K562 (cell line): ENCODE results near the gene TXNIP. TPM values are rescaled to one million over a fixed set of nuclear protein-coding genes. Genes with fewer than 3 reads are reported as not detected.

Experiments used
- ARNT ChIP-seq, 2 experiments: fragments of 450-650 bp; IDR thresholded peaks; 2 replicates each; pipeline ENCODE4 v1.6.1; 2016; ENCODE audit warnings: mild to moderate bottlenecking in 1 of 2
- CCAR2 ChIP-seq: fragments of 200-400 bp; formaldehyde crosslinking; IDR thresholded peaks from 2 replicates; pipeline ENCODE4 v1.6.1; 2017; ENCODE audit warnings: mild to moderate bottlenecking, low read depth, low read length
- ELF2 ChIP-seq: fragments of 250-450 bp; sonication (Bioruptor Pico); IDR thresholded peaks from 2 replicates; pipeline ENCODE4 v1.5.0; 2021; ENCODE audit warnings: mild to moderate bottlenecking
- ESRRA ChIP-seq: fragments of 450-650 bp; IDR thresholded peaks from 2 replicates; pipeline ENCODE4 v1.6.1; 2014; ENCODE audit warnings: low read depth, mild to moderate bottlenecking, moderate library complexity, borderline replicate concordance
- FOXA3 ChIP-seq, 2 experiments: fragments of 450-650 bp in 1 of 2; sonication (generic) in 1 of 2; formaldehyde crosslinking; IDR thresholded peaks in 1 of 2; conservative IDR thresholded peaks in 1 of 2; 2 replicates each; pipeline versions ENCODE4 v1.4.0 to v1.8.0; 2020 to 2022; ENCODE audit warnings: mild to moderate bottlenecking in 2 of 2, missing genetic modification reagents in 1 of 2
- HIVEP1 ChIP-seq: fragments of 250-450 bp; sonication (Bioruptor Pico); IDR thresholded peaks from 2 replicates; pipeline ENCODE4 v1.4.0; 2020; ENCODE audit warnings: mild to moderate bottlenecking
- HMG20A ChIP-seq: fragments of 450-650 bp; formaldehyde crosslinking; conservative IDR thresholded peaks from 2 replicates; pipeline ENCODE4 v1.4.0; 2020; ENCODE audit warnings: mild to moderate bottlenecking, mixed read lengths
- NCOA1 ChIP-seq: fragments of 450-650 bp; IDR thresholded peaks from 2 replicates; pipeline ENCODE4 v1.6.1; 2016; ENCODE audit warnings: low read depth
- POLR2A ChIP-seq: fragments of 450-650 bp; conservative IDR thresholded peaks from 2 replicates; pipeline ENCODE4 v1.6.1; 2016
- PTTG1 ChIP-seq: fragments of 450-650 bp; IDR thresholded peaks from 2 replicates; pipeline ENCODE4 v1.6.1; 2016; ENCODE audit warnings: low read depth, mild to moderate bottlenecking, missing genetic modification characterization, missing compliant biosample characterization
- STAT5B ChIP-seq: fragments of 250-450 bp; sonication (Bioruptor Pico); IDR thresholded peaks from 2 replicates; pipeline ENCODE4 v1.8.0; 2021; ENCODE audit warnings: mild to moderate bottlenecking, inconsistent platforms
- ZC3H11A ChIP-seq: IDR thresholded peaks from 2 replicates; pipeline ENCODE4 v1.6.1; 2012; ENCODE audit warnings: low read depth, low read length, improper control_type of control experiment
- ZNF184 ChIP-seq: sonication (generic); formaldehyde crosslinking; IDR thresholded peaks from 2 replicates; pipeline ENCODE4 v1.5.0; 2020; ENCODE audit warnings: missing genetic modification reagents
- ZNF224 ChIP-seq: sonication (generic); formaldehyde crosslinking; IDR thresholded peaks from 2 replicates; pipeline ENCODE4 v1.8.0; 2022; ENCODE audit warnings: mild to moderate bottlenecking, missing genetic modification reagents
- ZNF830 ChIP-seq: fragments of 250-450 bp; sonication (Bioruptor Pico); IDR thresholded peaks from 2 replicates; pipeline ENCODE4 v1.5.0; 2021; ENCODE audit warnings: mild to moderate bottlenecking
- polyA plus RNA-seq, 8 experiments: library from polyadenylated mRNA; depleted of rRNA in 4 of 8; stranded (reverse) in 5 of 8; unstranded in 3 of 8; fragments of >200 nt; fragmentation: Nextera tagmentation in 2 of 8; fragmentation: Illumina TruSeq in 1 of 8; extraction: Ambion mirVana in 2 of 8; extraction: Trizol in 1 of 8; gene quantifications; 2 replicates each; pipeline versions ENCODE4 v1.2.1 to v1.2.3, GENCODE V29; 2011 to 2014; ENCODE audit warnings: inconsistent platforms in 1 of 8, missing spikeins in 1 of 8
- total RNA-seq, 7 experiments: library from RNA; depleted of rRNA in 6 of 7; stranded (reverse); fragments of >200 nt in 6 of 7; fragmentation: Illumina TruSeq in 2 of 7; extraction: Trizol in 2 of 7; gene quantifications; 2 replicates each; pipeline versions ENCODE4 v1.2.1 to v1.2.3, GENCODE V29; 2011 to 2021; ENCODE audit warnings: low replicate concordance in 1 of 7
- TF ChIP-seq, protein P1 (sequence below): fragments of 150-350 bp; IDR thresholded peaks from 2 replicates; pipeline ENCODE4 v1.6.1; 2014; ENCODE audit warnings: low read depth, mild to moderate bottlenecking, low read length, borderline replicate concordance
- TF ChIP-seq, protein P2 (sequence below), 2 experiments: IDR thresholded peaks; 2 replicates each; pipeline ENCODE4 v1.6.1; 2011; ENCODE audit warnings: borderline replicate concordance in 1 of 2, control low read depth in 1 of 2, low read depth in 1 of 2, low read length in 1 of 2, mild to moderate bottlenecking in 1 of 2, mixed read lengths in 1 of 2, moderate library complexity in 1 of 2; ENCODE audit not compliant: insufficient read depth in 1 of 2, insufficient read length in 1 of 2, poor library complexity in 1 of 2, severe bottlenecking in 1 of 2; ENCODE audit errors: extremely low read depth in 1 of 2
- TF ChIP-seq, protein P3 (sequence below): fragments of 450-650 bp; formaldehyde crosslinking; IDR thresholded peaks from 2 replicates; pipeline ENCODE4 v1.4.0; 2020; ENCODE audit warnings: mild to moderate bottlenecking, mixed read lengths
- TF ChIP-seq, protein P4 (sequence below): fragments of 450-650 bp; IDR thresholded peaks from 2 replicates; pipeline ENCODE4 v1.6.1; 2017; ENCODE audit warnings: mild to moderate bottlenecking, moderate library complexity
- TF ChIP-seq, protein P5 (sequence below), 2 experiments: fragments of 450-650 bp; IDR thresholded peaks; 2 replicates each; pipeline ENCODE4 v1.6.1; 2016

TXNIP gene
- total and polyA plus RNA-seq, 9 of the 15 experiments (the other 6 are each of a cell fraction or from before 2014, with no cell fraction given), result 120 to 499 (median 257) TPM

DNA sequence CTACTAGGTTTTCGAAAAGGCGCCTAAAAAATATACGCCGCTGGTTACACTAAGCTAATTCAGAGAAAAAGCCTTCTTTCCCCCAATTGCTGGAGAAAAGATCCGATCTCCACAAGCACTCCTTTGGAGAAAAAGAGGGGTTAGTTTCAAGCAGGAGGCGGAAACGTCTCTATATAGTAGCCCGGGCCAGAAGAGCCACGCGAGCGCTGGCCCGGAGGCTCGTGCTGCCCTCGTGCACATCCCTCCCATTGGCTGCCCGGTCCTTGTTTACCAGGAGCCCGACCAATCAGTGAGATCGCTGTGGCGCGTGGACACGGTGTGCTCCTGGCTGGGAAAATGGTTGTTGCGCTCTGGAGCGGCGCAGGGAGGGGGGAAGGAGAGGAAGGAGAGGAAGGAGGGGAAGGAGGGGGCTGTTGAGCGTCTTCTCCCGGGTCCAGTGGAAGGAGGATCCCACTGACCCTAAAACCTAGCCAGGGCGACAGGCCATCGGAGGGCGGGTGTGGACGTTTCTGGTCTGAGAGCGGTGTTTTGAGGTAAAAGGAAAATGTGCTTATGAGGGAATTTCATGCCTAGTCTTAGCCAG lies at the start of gene TXNIP (continued):
- TF ChIP-seq, protein P1, sequence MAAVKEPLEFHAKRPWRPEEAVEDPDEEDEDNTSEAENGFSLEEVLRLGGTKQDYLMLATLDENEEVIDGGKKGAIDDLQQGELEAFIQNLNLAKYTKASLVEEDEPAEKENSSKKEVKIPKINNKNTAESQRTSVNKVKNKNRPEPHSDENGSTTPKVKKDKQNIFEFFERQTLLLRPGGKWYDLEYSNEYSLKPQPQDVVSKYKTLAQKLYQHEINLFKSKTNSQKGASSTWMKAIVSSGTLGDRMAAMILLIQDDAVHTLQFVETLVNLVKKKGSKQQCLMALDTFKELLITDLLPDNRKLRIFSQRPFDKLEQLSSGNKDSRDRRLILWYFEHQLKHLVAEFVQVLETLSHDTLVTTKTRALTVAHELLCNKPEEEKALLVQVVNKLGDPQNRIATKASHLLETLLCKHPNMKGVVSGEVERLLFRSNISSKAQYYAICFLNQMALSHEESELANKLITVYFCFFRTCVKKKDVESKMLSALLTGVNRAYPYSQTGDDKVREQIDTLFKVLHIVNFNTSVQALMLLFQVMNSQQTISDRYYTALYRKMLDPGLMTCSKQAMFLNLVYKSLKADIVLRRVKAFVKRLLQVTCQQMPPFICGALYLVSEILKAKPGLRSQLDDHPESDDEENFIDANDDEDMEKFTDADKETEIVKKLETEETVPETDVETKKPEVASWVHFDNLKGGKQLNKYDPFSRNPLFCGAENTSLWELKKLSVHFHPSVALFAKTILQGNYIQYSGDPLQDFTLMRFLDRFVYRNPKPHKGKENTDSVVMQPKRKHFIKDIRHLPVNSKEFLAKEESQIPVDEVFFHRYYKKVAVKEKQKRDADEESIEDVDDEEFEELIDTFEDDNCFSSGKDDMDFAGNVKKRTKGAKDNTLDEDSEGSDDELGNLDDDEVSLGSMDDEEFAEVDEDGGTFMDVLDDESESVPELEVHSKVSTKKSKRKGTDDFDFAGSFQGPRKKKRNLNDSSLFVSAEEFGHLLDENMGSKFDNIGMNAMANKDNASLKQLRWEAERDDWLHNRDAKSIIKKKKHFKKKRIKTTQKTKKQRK, result no peak
- TF ChIP-seq, protein P2, sequence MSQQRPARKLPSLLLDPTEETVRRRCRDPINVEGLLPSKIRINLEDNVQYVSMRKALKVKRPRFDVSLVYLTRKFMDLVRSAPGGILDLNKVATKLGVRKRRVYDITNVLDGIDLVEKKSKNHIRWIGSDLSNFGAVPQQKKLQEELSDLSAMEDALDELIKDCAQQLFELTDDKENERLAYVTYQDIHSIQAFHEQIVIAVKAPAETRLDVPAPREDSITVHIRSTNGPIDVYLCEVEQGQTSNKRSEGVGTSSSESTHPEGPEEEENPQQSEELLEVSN (IDR thresholded peaks at IDR 0.05; ENCODE audit: borderline replicate concordance in 1 of 2, extremely low read depth in 1 of 2, insufficient read depth in 1 of 2, insufficient read length in 1 of 2, low read depth in 1 of 2, low read length in 1 of 2, poor library complexity in 1 of 2, severe bottlenecking in 1 of 2), result peak; percentile 41 to 43
- TF ChIP-seq POLR2A (peak; percentile 100), ZNF224 (no peak), ESRRA (peak; percentile 67; the same call in 1 of the 2 replicates), ARNT (IDR thresholded peaks at IDR 0.05) (peak in 1 of 2 experiments; percentile 43; a peak in 2 of 4 replicates), ZC3H11A (no peak), ELF2 (CRISPR knock-in tag) (0 out of 2 replicates have a peak, but pooled peaks have one; percentile 49), CCAR2 (no peak), HMG20A (no peak), PTTG1 (tag) (no peak), STAT5B (CRISPR knock-in tag) (no peak), FOXA3 (CRISPR knock-in tag; conservative IDR thresholded peaks at IDR 0.05 in 1 of 2, IDR thresholded peaks at IDR 0.05 in 1 of 2) (peak; percentile 66 to 98), HIVEP1 (CRISPR knock-in tag) (no peak), ZNF830 (no peak), NCOA1 (peak; percentile 96), ZNF184 (CRISPR knock-in tag) (no peak)
- TF ChIP-seq, protein P3, sequence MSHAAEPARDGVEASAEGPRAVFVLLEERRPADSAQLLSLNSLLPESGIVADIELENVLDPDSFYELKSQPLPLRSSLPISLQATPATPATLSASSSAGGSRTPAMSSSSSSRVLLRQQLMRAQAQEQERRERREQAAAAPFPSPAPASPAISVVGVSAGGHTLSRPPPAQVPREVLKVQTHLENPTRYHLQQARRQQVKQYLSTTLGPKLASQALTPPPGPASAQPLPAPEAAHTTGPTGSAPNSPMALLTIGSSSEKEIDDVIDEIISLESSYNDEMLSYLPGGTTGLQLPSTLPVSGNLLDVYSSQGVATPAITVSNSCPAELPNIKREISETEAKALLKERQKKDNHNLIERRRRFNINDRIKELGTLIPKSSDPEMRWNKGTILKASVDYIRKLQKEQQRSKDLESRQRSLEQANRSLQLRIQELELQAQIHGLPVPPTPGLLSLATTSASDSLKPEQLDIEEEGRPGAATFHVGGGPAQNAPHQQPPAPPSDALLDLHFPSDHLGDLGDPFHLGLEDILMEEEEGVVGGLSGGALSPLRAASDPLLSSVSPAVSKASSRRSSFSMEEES (CRISPR knock-in tag), result peak; percentile 64
- TF ChIP-seq, protein P4, sequence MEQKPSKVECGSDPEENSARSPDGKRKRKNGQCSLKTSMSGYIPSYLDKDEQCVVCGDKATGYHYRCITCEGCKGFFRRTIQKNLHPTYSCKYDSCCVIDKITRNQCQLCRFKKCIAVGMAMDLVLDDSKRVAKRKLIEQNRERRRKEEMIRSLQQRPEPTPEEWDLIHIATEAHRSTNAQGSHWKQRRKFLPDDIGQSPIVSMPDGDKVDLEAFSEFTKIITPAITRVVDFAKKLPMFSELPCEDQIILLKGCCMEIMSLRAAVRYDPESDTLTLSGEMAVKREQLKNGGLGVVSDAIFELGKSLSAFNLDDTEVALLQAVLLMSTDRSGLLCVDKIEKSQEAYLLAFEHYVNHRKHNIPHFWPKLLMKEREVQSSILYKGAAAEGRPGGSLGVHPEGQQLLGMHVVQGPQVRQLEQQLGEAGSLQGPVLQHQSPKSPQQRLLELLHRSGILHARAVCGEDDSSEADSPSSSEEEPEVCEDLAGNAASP, result no peak
- TF ChIP-seq, protein P5, sequence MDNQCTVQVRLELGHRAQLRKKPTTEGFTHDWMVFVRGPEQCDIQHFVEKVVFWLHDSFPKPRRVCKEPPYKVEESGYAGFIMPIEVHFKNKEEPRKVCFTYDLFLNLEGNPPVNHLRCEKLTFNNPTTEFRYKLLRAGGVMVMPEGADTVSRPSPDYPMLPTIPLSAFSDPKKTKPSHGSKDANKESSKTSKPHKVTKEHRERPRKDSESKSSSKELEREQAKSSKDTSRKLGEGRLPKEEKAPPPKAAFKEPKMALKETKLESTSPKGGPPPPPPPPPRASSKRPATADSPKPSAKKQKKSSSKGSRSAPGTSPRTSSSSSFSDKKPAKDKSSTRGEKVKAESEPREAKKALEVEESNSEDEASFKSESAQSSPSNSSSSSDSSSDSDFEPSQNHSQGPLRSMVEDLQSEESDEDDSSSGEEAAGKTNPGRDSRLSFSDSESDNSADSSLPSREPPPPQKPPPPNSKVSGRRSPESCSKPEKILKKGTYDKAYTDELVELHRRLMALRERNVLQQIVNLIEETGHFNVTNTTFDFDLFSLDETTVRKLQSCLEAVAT (IDR thresholded peaks at IDR 0.05), result peak; percentile 66 to 96
